Mucosa of stomach (tissue), 1 donor: ENCODE measurements around the gene SPTBN1.
"Not testable (repeated sequence)": the region's sequence is repeated elsewhere in the genome, so short reads cannot be mapped to it uniquely, and the experiment has no call there.

Source experiments
- H3K27me3 ChIP-seq: one replicate; pipeline ENCODE4 v1.7.0; 2013; ENCODE audit warnings: mild to moderate bottlenecking, low read length; ENCODE audit not compliant: control insufficient read depth, insufficient read depth
- H3K36me3 ChIP-seq: one replicate; pipeline ENCODE4 v1.7.0; 2013; ENCODE audit warnings: low read length; ENCODE audit not compliant: control insufficient read depth, insufficient read depth
- H3K4me1 ChIP-seq: one replicate; pipeline ENCODE4 v1.7.0; 2013; ENCODE audit warnings: mild to moderate bottlenecking, low read length; ENCODE audit not compliant: control insufficient read depth, insufficient read depth
- H3K4me3 ChIP-seq: one replicate; pipeline ENCODE4 v1.7.0; 2013; ENCODE audit warnings: low read length
- H3K9ac ChIP-seq: one replicate; pipeline ENCODE4 v1.7.0; 2013; ENCODE audit warnings: mild to moderate bottlenecking, low read length, moderate library complexity
- H3K9me3 ChIP-seq: one replicate; pipeline ENCODE4 v1.7.0; 2013; ENCODE audit warnings: mild to moderate bottlenecking, low read length, moderate library complexity; ENCODE audit not compliant: control insufficient read depth
- donor health status: Pancreatic carcinoma.

Gene SPTBN1

DNA sequence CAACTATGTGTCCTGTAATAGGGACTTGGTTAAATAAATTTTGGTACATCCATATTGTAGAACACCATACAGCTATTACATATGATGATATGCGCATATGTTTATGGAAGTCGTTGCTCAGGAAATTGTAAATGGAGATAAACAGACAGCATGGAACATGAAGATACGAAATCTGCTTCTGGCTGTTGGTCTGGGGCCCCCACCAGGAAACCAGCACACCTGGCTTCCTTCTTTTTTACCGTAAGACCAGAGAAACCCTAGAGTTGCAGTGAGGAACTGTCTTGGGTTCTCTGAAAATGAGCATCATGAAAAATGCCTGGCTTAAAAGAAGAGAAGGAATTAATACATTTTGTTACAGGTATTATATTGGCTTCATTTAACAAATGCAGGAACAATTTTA lies 40.8 kb downstream of the SPTBN1 start:
- Histone ChIP-seq H3K36me3 (no peaks in the 10 kb centered on the region), H3K27me3 (no peaks in the 10 kb centered on the region), H3K4me1 (no peaks in the 10 kb centered on the region), H3K4me3 (no peak overlapping the region), H3K9ac (no peak overlapping the region), H3K9me3 (no peaks in the 10 kb centered on the region)

DNA sequence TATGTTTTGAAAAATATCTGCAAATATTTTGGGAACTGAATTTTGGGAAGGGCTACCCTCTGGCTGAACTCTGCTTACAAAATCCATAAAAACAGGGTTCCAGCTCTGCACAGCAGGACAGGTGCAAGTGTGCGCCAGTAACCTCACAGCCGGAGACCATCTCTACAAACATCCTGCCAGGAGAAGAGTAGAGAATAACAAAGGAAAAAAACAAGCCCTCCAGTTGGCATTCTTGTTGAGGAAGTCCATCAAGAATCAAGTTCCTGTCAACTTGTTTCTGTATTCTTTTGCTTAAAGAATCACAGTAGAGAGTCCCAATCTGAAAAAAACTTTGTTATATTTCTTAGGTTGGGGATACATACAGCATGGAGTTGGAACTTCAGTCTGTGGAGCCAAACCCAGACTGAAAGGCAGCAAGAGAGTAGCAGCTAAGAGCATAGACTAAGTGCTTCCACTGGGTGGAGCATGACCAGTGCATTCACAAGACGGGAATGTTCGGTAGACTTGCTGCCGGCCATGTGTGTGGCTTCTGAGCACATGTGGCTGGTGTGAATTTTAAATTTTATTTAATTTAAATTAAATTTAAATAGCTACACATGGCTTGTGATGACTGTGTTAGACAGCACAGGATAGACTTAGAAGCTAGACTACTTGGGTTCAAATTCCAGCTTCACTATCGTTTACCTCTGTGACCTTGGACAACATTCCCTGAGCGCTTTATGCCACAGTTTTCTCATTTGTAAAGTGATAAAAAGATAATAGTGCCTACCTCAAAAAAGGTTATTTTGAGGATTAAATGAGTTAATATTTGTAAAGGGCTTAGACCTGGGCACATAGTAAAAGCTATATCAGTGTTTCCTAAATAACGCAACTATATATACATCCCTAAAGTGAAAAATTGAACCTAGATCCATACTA lies 41.9 kb downstream of the SPTBN1 start:
- Histone ChIP-seq H3K4me3 (no peak overlapping the region), H3K9me3 (no peaks in the 10 kb centered on the region), H3K4me1 (no peaks in the 10 kb centered on the region), H3K9ac (no peak overlapping the region), H3K36me3 (no peaks in the 10 kb centered on the region), H3K27me3 (no peaks in the 10 kb centered on the region)

DNA sequence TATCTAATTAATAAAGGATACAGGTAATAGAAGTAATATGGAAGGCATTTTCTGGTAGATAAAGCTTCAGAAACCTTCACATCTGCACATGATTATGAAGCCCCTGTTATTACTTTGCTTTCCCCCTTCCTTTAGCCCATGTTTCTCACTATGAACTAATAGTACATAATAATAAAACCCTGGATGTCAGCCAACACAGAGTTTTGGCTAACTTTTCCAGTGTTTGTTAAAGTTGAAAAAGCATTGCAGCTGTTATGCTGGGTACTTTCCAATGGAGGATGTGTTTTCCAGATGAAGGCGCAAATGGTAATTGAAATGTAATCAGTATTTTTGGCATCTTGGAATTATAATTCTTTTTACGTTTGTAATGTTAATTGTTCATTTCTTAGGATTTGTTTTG lies 43.5 kb downstream of the SPTBN1 start:
- H3K9me3 ChIP-seq = no peaks in the 10 kb centered on the region
- no peak overlapping the region for H3K4me3 ChIP-seq
- H3K4me1 ChIP-seq = no peaks in the 10 kb centered on the region
- no peak overlapping the region for H3K9ac ChIP-seq
- no peaks in the 10 kb centered on the region for H3K27me3 ChIP-seq
- H3K36me3 ChIP-seq = no peaks in the 10 kb centered on the region

DNA sequence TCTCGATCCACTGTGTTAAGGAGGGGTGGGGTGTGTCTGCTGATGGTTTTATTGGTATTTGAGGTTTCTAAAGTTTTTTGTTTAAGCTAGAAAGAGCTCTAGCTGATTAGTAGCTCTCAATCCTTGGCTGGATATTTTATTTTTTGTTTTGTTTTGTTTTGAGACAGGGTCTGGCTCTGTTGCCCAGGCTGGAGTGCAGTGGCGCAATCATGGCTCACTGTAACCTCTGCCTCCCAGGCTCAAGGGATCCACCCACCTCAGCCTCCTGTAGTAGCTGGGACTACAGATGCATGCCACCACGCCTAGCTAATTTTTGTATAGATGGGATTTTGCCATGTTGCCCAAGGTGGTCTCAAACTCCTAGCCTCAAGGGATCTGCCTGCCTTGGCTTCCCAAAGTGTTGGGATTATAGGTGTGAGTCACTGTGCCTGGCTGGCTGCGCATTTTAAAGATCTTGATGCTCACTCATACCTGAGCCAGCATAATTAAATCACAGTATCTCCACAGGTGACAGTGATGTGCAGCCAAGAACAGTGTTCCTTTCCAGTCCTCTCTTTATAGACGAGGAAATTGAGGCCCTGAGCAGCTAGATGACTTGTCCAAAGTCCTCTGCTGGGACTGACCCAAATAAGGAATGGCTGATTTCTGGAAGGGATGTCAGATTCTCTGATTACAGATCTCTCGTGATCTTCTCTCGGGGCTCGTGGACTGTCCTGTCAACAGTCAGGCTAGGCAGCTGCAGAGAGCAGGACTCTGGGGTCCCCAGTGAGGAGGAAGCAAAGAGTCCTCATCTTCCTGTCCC lies 44.5 kb downstream of the SPTBN1 start:
- Histone ChIP-seq H3K27me3 (no peaks in the 10 kb centered on the region), H3K9me3 (no peaks in the 10 kb centered on the region), H3K4me1 (no peaks in the 10 kb centered on the region), H3K9ac (no peak overlapping the region), H3K36me3 (no peaks in the 10 kb centered on the region), H3K4me3 (no peak overlapping the region)

DNA sequence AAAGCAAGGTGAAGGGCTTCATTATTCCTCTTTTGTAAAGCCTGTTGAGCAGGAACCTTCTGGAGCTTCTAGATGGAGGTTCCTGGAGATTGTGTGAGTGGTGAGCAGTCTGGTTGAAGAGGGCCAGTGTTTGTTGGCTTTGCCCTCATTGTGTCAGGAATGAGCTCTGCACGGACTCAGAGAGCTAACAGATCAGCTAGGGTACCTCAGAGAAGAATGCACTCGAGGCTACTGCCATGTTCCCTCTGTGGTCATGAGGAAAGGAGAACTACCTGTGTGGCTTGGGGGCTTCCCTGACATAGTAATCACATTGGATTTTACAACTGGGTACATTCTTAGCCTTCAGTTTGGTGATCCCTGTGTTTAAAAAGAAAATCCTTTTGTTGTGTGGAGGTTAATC lies 46.6 kb downstream of the SPTBN1 start:
- H3K36me3 ChIP-seq = no peaks in the 10 kb centered on the region
- H3K9me3 ChIP-seq = no peaks in the 10 kb centered on the region
- no peak overlapping the region for H3K4me3 ChIP-seq
- no peaks in the 10 kb centered on the region for H3K27me3 ChIP-seq
- H3K4me1 ChIP-seq = no peaks in the 10 kb centered on the region
- no peak overlapping the region for H3K9ac ChIP-seq

DNA sequence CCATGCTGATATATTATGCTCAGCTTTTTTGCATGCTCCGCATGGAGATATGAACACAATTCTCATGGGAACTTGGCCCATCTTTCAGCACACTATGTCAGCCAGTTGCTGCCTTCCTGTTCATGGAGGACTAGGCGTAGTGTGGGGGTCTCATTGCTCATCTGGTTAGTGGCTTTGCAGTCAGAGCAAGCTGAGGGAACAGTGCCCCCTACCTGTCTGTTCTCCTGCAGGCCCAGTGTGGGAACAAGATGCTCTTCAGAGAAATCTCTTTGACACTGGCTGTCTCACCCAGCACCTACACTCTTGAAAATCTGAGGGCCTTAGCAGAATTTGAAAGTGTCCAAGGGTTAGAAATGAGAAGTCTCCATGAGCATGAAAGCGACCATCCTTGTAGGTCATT lies 47.1 kb downstream of the SPTBN1 start:
- H3K9me3 ChIP-seq = no peaks in the 10 kb centered on the region
- H3K4me3 ChIP-seq = no peak overlapping the region
- H3K4me1 ChIP-seq = no peaks in the 10 kb centered on the region
- no peaks in the 10 kb centered on the region for H3K27me3 ChIP-seq
- no peak overlapping the region for H3K9ac ChIP-seq
- no peaks in the 10 kb centered on the region for H3K36me3 ChIP-seq

DNA sequence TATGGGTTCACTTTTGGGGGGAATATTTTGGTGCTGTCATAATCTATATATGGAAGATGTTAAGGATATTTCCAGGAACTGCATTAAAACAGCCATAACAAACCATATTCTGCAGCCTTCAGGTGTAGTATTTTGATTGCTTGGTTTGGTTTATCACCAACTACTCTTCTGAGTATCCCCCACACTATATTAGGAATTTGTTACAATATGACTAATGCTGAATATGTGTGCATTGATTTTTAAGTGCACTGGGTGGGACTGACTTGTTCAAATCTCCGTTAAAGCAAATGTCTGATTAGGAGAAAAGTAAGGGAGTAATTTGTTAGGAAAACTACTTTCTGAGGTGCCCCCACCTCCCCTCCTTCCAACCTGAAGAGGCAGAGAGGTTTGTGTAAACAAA lies 47.7 kb downstream of the SPTBN1 start:
- Histone ChIP-seq H3K36me3 (no peaks in the 10 kb centered on the region), H3K27me3 (no peaks in the 10 kb centered on the region), H3K9me3 (no peaks in the 10 kb centered on the region), H3K4me1 (no peaks in the 10 kb centered on the region), H3K9ac (no peak overlapping the region), H3K4me3 (no peak overlapping the region)

DNA sequence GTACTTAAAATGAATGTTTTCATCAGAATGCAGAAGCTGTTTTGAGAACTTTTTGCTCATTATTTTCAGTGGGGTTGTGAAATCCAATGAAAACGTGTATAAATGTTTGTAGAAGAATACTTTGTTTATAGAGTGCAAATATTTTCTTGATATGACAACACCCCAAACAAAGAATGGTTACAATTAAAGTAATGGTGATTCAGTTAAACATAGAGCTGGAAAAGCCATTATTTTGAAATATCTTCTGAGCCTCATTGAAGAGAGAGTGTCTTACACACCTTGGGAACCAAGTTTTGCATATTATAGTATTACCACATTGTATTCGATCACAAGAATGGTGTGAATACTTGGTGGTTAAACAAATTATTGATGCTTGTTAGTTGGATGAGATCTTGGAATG lies 48.7 kb downstream of the SPTBN1 start:
- Histone ChIP-seq H3K4me3 (no peak overlapping the region), H3K9me3 (no peaks in the 10 kb centered on the region), H3K27me3 (no peaks in the 10 kb centered on the region), H3K36me3 (no peaks in the 10 kb centered on the region), H3K4me1 (no peaks in the 10 kb centered on the region), H3K9ac (no peak overlapping the region)

DNA sequence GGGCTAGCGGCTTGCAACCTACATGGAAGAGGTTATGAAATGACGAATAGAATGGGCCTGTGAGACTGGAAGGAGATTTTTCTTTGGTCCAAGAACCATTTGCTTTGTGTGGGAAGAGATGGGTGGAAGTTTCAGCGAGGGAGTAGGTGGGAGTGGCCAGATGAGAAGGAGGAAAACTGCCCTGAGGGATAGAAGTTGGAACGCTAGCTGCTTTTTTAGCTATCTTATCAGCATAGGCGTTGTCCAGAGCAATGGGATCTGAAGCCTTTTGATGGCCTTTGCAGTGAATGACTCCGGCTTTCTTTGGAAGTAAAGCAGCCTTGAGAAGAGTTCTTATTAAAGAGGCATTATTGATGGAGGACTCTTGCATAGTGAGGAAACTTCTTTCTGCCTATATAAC lies 52.4 kb downstream of the SPTBN1 start:
- Histone ChIP-seq H3K9ac (no peak overlapping the region), H3K4me1 (no peaks in the 10 kb centered on the region)

DNA sequence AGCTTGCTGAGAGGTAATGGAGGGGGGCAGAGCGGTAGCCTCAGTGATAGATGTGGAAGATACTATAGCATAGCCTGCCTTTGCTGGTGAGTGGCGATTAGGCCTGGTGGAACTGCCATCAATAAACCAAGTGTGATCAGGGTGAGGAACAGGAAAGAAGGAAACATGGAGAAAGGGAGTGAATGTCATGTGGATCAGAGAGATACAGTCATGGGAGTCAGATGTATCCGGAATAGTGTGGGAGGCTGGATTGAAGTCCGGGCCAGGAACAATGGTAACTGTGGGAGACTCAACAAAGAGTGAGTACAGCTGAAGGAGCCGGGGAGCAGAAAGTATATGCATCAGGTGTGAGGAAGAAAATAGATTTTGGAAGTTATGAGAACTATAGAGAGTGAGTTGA lies 52.9 kb downstream of the SPTBN1 start:
- H3K36me3 ChIP-seq, H3K27me3 ChIP-seq, H3K9me3 ChIP-seq, H3K9ac ChIP-seq, H3K4me1 ChIP-seq, H3K4me3 ChIP-seq: not testable (repeated sequence)

More for the DNA sequence above, 52.4 kb downstream of the SPTBN1 start:
- Histone ChIP-seq H3K36me3 (no peaks in the 10 kb centered on the region), H3K27me3 (no peaks in the 10 kb centered on the region), H3K9me3 (no peaks in the 10 kb centered on the region), H3K4me3 (no peak overlapping the region)

DNA sequence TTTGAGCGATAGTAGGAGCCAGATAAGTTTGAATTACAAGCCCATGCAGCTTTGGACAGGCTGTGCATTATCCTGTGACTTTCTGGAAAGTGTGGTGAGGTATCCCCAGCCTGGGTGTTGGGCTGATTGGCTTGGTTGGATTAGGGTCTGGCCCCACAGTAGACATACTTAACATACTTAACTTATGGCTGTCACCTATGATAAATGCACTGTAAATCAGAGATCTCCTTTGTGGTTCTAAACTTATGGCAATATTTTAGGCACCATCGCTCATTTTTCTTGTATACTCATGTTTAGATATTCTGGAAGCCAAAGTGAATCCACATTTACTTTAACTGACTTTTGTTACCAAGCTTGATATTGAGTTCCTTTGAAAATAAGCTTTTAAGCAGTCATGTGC lies 54.8 kb downstream of the SPTBN1 start:
- no peak overlapping the region for H3K9ac ChIP-seq
- H3K4me1 ChIP-seq = no peaks in the 10 kb centered on the region
- no peaks in the 10 kb centered on the region for H3K27me3 ChIP-seq
- no peaks in the 10 kb centered on the region for H3K36me3 ChIP-seq
- no peak overlapping the region for H3K4me3 ChIP-seq
- no peaks in the 10 kb centered on the region for H3K9me3 ChIP-seq

DNA sequence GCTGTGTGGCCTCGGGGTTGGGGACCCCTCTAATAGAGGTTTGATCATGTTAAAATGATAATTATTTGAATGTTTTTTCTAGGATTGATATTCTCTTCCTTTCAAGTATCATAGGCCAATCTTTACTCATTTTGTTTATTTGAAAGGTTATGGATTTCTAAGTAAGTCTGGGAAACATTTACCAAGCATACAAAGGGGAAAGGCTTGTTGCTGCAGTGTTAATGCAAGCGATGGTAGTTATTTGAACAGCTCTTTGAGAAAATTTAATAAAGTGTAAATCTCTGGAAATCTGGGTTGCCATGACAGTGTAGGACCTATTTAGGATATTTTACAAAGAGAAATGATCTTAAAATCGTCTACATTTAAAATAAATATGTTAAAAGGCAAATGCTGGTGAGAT lies 56.1 kb downstream of the SPTBN1 start:
- H3K27me3 ChIP-seq = no peaks in the 10 kb centered on the region
- no peaks in the 10 kb centered on the region for H3K36me3 ChIP-seq
- H3K4me1 ChIP-seq = no peaks in the 10 kb centered on the region
- H3K9ac ChIP-seq = no peak overlapping the region
- no peaks in the 10 kb centered on the region for H3K9me3 ChIP-seq
- no peak overlapping the region for H3K4me3 ChIP-seq
